Body of pancreas (tissue), 4 donors: ENCODE measurements around the gene FAF2.

ENCODE experiments used
- POLR2A ChIP-seq, 3 donors: fragments of 450-650 bp; IDR thresholded peaks; one replicate each; pipeline ENCODE4 v1.6.1; 2016; ENCODE audit warnings: antibody characterized with exemption in 3 of 3, mild to moderate bottlenecking in 2 of 3
- TF ChIP-seq, protein P1 (sequence below), 7 experiments: fragments of 450-650 bp in 4 of 7; fragments of 200-600 bp in 3 of 7; sonication (generic) in 3 of 7; IDR thresholded peaks; one replicate each; pipeline ENCODE4 v1.5.1; 2016 to 2019; ENCODE audit warnings: antibody characterized with exemption in 7 of 7

DNA sequence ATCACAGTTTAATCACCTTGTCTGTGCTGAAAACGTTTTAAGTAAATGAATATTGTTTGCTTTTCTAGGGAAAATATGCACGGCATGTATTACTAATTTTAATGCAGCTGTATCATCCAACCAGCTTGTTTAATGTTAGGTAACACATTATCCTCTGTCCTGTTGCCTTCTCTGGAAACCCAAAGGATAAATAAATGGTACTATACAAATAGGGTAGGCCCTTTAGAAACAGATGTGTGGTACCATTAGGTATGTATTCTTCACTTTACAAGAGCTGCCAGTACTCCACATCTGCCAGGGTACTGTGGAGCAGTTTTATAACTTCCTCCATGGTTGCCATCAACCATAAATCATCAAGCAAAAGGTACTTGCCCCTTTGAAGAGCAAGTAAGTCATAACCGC is 42.9 kb downstream of the FAF2 start:
- TF ChIP-seq, protein P1, sequence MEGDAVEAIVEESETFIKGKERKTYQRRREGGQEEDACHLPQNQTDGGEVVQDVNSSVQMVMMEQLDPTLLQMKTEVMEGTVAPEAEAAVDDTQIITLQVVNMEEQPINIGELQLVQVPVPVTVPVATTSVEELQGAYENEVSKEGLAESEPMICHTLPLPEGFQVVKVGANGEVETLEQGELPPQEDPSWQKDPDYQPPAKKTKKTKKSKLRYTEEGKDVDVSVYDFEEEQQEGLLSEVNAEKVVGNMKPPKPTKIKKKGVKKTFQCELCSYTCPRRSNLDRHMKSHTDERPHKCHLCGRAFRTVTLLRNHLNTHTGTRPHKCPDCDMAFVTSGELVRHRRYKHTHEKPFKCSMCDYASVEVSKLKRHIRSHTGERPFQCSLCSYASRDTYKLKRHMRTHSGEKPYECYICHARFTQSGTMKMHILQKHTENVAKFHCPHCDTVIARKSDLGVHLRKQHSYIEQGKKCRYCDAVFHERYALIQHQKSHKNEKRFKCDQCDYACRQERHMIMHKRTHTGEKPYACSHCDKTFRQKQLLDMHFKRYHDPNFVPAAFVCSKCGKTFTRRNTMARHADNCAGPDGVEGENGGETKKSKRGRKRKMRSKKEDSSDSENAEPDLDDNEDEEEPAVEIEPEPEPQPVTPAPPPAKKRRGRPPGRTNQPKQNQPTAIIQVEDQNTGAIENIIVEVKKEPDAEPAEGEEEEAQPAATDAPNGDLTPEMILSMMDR (IDR thresholded peaks at IDR 0.05): no peak
- TF ChIP-seq POLR2A (IDR thresholded peaks at IDR 0.05): no peak
